Spleen (tissue), 7 donors: Measurements from ENCODE around the gene STEAP4.

Source experiments
- CTCF ChIP-seq, 11 experiments: fragments of 200-600 bp in 7 of 11; fragments of 450-650 bp in 4 of 11; sonication (generic) in 4 of 11; IDR thresholded peaks in 8 of 11; conservative IDR thresholded peaks in 3 of 11; 1 replicate in 7 of 11; 2 replicates in 4 of 11; pipeline versions ENCODE4 v1.4.0 to v1.8.0; 2016 to 2021; ENCODE audit warnings: antibody characterized with exemption in 11 of 11, inconsistent platforms in 4 of 11, mild to moderate bottlenecking in 1 of 11
- POLR2A ChIP-seq, 3 donors: fragments of 450-650 bp; IDR thresholded peaks; one replicate each; pipeline ENCODE4 v1.5.1; 2017; ENCODE audit warnings: antibody characterized with exemption in 3 of 3, mild to moderate bottlenecking in 1 of 3
- donor health status: DM: no; HTN: no; CAD: no; lungs with moderate emphysema.
- donor health status: DM: no; HTN: no; CAD: no.
- donor health status: DM: no; HTN: no; CAD: no.

- TF ChIP-seq CTCF (IDR thresholded peaks at IDR 0.05 in 8 of 11, conservative IDR thresholded peaks at IDR 0.05 in 3 of 11) = no peak
- no peak for TF ChIP-seq POLR2A (IDR thresholded peaks at IDR 0.05)
These were observed at the start of gene STEAP4 for GRCh38 chr7:88306590-88307048.
